Neutrophil (primary cell): Measurements from ENCODE around the gene TNK2.

Source experiments
- H3K27ac ChIP-seq: fragments of 200-600 bp; sonication (generic); 2 replicates; pipeline ENCODE4 v1.5.1; 2016; ENCODE audit warnings: mild to moderate bottlenecking, moderate library complexity
- H3K27me3 ChIP-seq: fragments of 200-600 bp; sonication (generic); 2 replicates; pipeline ENCODE4 v1.6.0; 2016; ENCODE audit warnings: mild to moderate bottlenecking
- H3K36me3 ChIP-seq: fragments of 200-600 bp; sonication (generic); 2 replicates; pipeline ENCODE4 v1.5.1; 2017
- H3K4me1 ChIP-seq, 2 experiments: fragments of 200-600 bp in 1 of 2; sonication (generic) in 1 of 2; 1 replicate in 1 of 2; 2 replicates in 1 of 2; pipeline versions ENCODE4 v1.5.1 to v1.6.1; 2013 to 2016; ENCODE audit warnings: low read depth in 1 of 2, low read length in 1 of 2, mild to moderate bottlenecking in 1 of 2, moderate library complexity in 1 of 2; ENCODE audit not compliant: control insufficient read depth in 1 of 2, insufficient read depth in 1 of 2
- H3K4me3 ChIP-seq, 2 experiments: fragments of 200-600 bp in 1 of 2; sonication (generic) in 1 of 2; 1 replicate in 1 of 2; 2 replicates in 1 of 2; pipeline ENCODE4 v1.5.1; 2013 to 2016; ENCODE audit warnings: low read depth in 1 of 2, low read length in 1 of 2, mild to moderate bottlenecking in 1 of 2, moderate library complexity in 1 of 2
- H3K9me3 ChIP-seq: fragments of 200-600 bp; sonication (generic); 2 replicates; pipeline ENCODE4 v1.5.1; 2016
- CTCF ChIP-seq: fragments of 200-600 bp; sonication (generic); IDR thresholded peaks from 2 replicates; pipeline ENCODE4 v1.5.1; 2016; ENCODE audit warnings: antibody characterized with exemption

TNK2 gene

GRCh38 chr3:195908694-195909581, 587 bp upstream of the TNK2 start:
- H3K4me1 ChIP-seq, result peaks cover 51 to 52% of the 10 kb centered on the region in 2 experiments
- H3K27ac ChIP-seq, result peak overlapping the region; percentile 94
- TF ChIP-seq CTCF, result no peak
- H3K36me3 ChIP-seq, result no peaks in the 10 kb centered on the region
- H3K4me3 ChIP-seq, result peak overlapping the region; percentile 83 to 96
- no peaks in the 10 kb centered on the region for H3K9me3 ChIP-seq
- H3K27me3 ChIP-seq, result no peaks in the 10 kb centered on the region

GRCh38 chr3:195907684-195907933, 742 bp downstream of the TNK2 start:
- no peak for TF ChIP-seq CTCF
- Histone ChIP-seq H3K27me3 (no peaks in the 10 kb centered on the region), H3K4me3 (peak overlapping the region; percentile 83 to 96), H3K9me3 (no peaks in the 10 kb centered on the region), H3K36me3 (no peaks in the 10 kb centered on the region), H3K27ac (peak overlapping the region; percentile 94), H3K4me1 (peaks cover 64 to 65% of the 10 kb centered on the region in 2 experiments)

- Histone ChIP-seq H3K27me3 (no peaks in the 10 kb centered on the region), H3K4me1 (peaks cover 70 to 71% of the 10 kb centered on the region in 2 experiments), H3K9me3 (no peaks in the 10 kb centered on the region), H3K27ac (peak overlapping the region; percentile 94), H3K36me3 (no peaks in the 10 kb centered on the region), H3K4me3 (peak overlapping the region; percentile 83 to 96)
- TF ChIP-seq CTCF, result no peak
These were observed 1.3 kb downstream of the TNK2 start for GRCh38 chr3:195906865-195907683.

GRCh38 chr3:195905970-195906864, 2.1 kb downstream of the TNK2 start:
- Histone ChIP-seq H3K4me1 (peaks cover 78 to 79% of the 10 kb centered on the region in 2 experiments), H3K27me3 (no peaks in the 10 kb centered on the region)
- no peak for TF ChIP-seq CTCF

GRCh38 chr3:195904368-195904767, 4.0 kb downstream of the TNK2 start:
- Histone ChIP-seq H3K4me1 (peaks cover 90% of the 10 kb centered on the region in 2 experiments), H3K9me3 (no peaks in the 10 kb centered on the region), H3K27me3 (no peaks in the 10 kb centered on the region), H3K36me3 (no peaks in the 10 kb centered on the region), H3K4me3 (peak overlapping the region; percentile 47 to 59), H3K27ac (peak overlapping the region; percentile 94)
- no peak for TF ChIP-seq CTCF

More at GRCh38 chr3:195905970-195906864, 2.1 kb downstream of the TNK2 start:
- no peaks in the 10 kb centered on the region for H3K9me3 ChIP-seq
- H3K4me3 ChIP-seq, result peak overlapping the region; percentile 83 to 96
- peak overlapping the region; percentile 94 for H3K27ac ChIP-seq
- H3K36me3 ChIP-seq, result no peaks in the 10 kb centered on the region
